Measurements from ENCODE around the gene PROKR2.

Gene PROKR2

DNA sequence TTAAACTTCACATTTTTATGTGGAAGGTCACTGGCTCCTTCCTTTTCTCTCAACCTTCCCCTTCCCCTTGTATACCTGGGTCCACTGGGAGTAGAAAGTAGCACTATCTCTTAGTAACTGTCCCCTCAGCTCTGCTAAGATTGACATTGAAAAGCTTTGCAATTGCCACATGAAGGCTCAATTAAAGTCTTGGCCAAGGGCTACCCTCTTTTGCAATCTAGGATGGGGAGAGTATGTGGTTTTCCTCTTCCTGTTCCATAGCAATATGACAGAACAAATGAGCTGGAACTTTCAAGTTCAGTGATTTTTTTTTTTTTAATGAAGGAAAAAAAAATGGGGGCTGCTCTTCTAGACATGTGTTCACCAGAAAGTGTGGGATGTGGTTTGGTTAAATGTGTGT is 37.1 kb downstream of the PROKR2 start:
- no peak for DNase-seq

GRCh38 chr20:5272268-5272667 is 44.5 kb downstream of the PROKR2 start:
- no peak for DNase-seq

DNA sequence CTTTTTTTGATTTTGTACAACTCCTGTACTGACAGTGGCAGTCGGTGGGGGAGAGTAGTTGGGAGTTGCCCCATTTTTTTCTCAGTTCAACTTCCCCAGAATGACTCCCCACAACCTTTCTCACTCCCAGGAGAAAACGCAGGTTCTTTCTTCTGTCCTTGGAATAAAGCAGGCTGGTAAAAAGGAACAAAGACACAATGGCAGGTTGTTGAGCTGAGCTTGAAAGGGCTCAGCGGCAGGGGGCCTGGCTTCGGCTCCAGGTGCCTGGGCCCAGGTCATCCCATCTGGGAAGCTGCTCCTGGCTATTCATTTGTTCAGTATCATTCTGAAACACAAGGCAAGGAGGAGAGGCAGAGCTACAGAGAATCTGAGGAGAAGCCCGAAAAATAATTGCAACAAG is 46.2 kb downstream of the PROKR2 start:
- DNase-seq = no peak

DNA sequence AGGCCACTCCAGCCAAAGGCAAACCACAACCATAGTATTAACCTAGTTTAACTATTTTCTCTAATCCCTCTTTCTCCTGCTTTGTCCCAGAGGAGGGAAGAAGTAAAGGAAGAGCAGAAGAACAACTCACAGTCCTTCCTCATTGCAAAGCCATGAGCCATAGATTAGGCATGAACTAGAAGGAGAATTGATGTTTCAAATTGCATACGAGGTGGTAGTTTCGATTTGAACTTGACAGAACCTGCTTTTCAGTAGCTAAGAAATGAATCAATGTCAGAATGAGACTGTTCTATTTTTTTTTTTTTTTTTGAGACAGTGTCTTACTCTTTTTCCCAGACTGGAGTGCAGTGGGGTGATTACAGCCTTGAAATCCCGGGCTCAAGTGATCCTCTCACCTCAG is 48.3 kb downstream of the PROKR2 start:
- DNase-seq = no peak

DNA sequence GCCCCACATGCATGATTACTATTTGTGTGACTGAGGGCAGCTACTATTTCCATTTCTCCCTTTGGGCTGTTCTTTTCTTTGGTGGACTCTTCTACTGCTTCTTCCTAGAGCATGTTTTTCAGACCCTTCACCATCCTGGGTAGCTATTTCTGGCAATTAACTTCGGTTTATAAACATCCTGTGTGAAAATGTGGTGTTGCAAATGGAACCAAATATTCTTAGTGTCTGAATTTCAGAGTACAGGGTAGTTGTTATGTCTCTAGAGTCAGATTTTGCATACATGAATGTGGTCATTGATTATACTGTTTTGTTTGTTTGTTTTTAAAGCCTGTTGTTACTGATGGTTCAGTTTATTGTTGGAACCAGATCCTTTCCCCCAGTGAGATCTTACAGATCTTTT is 49.7 kb downstream of the PROKR2 start:
- DNase-seq = no peak
